NT2/D1 (cell line): ENCODE data around the gene XIRP2.

Experiments used
- SUZ12 ChIP-seq: IDR thresholded peaks from 2 replicates; pipeline ENCODE4 v1.6.1; 2011; ENCODE audit not compliant: insufficient read length, insufficient read depth; ENCODE audit errors: extremely low read depth
- YY1 ChIP-seq: IDR thresholded peaks from 2 replicates; pipeline ENCODE4 v1.6.1; 2011; ENCODE audit not compliant: insufficient read length, insufficient read depth
- ZNF274 ChIP-seq: IDR thresholded peaks from 2 replicates; pipeline ENCODE4 v1.6.1; 2011; ENCODE audit warnings: mild to moderate bottlenecking, low read depth, low read length

DNA sequence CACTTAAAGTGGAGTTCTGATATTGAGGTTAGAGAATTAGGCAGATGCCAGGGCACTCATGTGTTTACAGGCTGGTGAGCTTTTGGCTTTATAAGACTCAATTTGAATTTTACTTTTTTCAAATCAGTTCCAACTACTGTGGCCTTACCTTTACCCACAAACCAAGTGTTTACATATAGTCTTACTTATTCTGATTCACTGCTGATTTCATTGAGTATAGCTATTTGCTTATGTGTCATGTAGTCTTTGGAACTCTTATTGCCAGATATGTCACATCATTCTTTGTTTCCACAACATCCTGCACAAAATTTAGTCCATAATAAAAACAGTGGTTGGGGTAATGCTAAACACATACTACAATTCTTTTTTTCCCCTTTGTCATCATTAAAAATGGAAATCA lies 96.5 kb downstream of the XIRP2 start:
- TF ChIP-seq ZNF274 (no peak), SUZ12 (no peak), YY1 (no peak)
